ENCODE data around the gene COLGALT1.

- TF ChIP-seq CTCF (conservative IDR thresholded peaks at IDR 0.05; ENCODE audit: low read depth in 2 of 2): 0 out of 4 replicates have a peak, but pooled peaks of 1 of the 2 experiments have one; percentile 4
- TF ChIP-seq STAT1 (IDR thresholded peaks at IDR 0.05; ENCODE audit: unreplicated experiment): no peak
- no peak for TF ChIP-seq JUNB (IDR thresholded peaks at IDR 0.05; ENCODE audit: unreplicated experiment)
- TF ChIP-seq POLR2AphosphoS5 (IDR thresholded peaks at IDR 0.05; ENCODE audit: low read depth): 0 out of 2 replicates have a peak, but pooled peaks have one; percentile 39
- TF ChIP-seq EZH2 (IDR thresholded peaks at IDR 0.05; ENCODE audit: low read depth, unreplicated experiment): no peak
- no peak for TF ChIP-seq ETS1 (IDR thresholded peaks at IDR 0.05)
These were observed at the start of gene COLGALT1 for GRCh38 chr19:17555480-17555928.
